ENCODE measurements around the gene MIA. TPM values are rescaled to one million over a fixed set of nuclear protein-coding genes. Genes with fewer than 3 reads are reported as not detected.
"Not testable (repeated sequence)": the region's sequence is repeated elsewhere in the genome, so short reads cannot be mapped to it uniquely, and the experiment has no call there.

The MIA gene
- total and polyA plus RNA-seq, 2 experiments from 2014 or later, result not detected

- in situ Hi-C loops (cut with MboI), result no loop called here
- H3K4me2 ChIP-seq (ENCODE audit: unreplicated experiment), result no peak overlapping the region
- DNase-seq, result no peak
- H3K4me1 ChIP-seq (ENCODE audit: insufficient read depth), result peaks cover 5% of the 10 kb centered on the region
- no peaks in the 10 kb centered on the region for H3K27me3 ChIP-seq (replicated peaks; ENCODE audit: insufficient read depth)
- H3K79me2 ChIP-seq (ENCODE audit: insufficient read depth), result peaks cover 23% of the 10 kb centered on the region
- no peaks in the 10 kb centered on the region; the same call in 1 of the 2 replicates for H3F3A ChIP-seq (ENCODE audit: insufficient read depth)
- H4K20me1 ChIP-seq (ENCODE audit: insufficient read depth), result no peaks in the 10 kb centered on the region
- no peaks in the 10 kb centered on the region for H3K36me3 ChIP-seq (ENCODE audit: low read depth)
- TF ChIP-seq EZH2phosphoT487 (IDR thresholded peaks at IDR 0.05; ENCODE audit: insufficient read depth, low read depth) (no peak), EZH2 (IDR thresholded peaks at IDR 0.05; ENCODE audit: insufficient read depth, poor library complexity, severe bottlenecking) (no peak)
- no peaks in the 10 kb centered on the region for H3K9me2 ChIP-seq (ENCODE audit: insufficient read depth)
- H3K4me3 ChIP-seq, result no peak overlapping the region
- 49 to 58% methylated on average over 3 to 4 of the region's 4 CpGs for WGBS, 2 experiments (ENCODE audit: low coverage in 1 of 2, low lambda C conversion rate in 2 of 2, missing lambda C conversion rate in 2 of 2)
- H3K9me3 ChIP-seq (ENCODE audit: low read depth), result no peaks in the 10 kb centered on the region
- no peak overlapping the region for H2AFZ ChIP-seq
- H3K27ac ChIP-seq, result no peak overlapping the region
- H3K9ac ChIP-seq, result no peak overlapping the region
These were observed 37.9 kb downstream of the MIA start for GRCh38 chr19:40813182-40813581.

DNA sequence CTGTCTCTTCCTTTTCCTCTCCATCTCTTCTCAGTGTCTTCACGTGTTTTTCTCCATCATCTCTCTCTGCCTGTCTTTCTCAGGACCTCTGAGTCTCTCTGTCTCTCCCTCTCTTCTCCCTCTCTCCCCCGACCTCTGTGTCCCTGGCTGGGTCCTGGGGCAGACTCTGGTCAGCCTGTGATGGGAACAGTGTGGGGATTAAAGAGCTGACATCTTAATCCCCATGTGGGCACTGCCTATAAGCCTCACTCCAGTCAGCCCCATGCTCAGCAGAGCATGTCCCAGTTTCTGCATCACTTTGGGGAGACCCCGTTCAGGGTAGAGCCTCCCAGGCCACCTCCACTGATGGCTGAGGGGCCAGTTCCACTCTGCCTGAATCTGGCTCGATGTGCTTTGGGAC lies 39.9 kb downstream of the MIA start:
- no peaks in the 10 kb centered on the region for H3K9me3 ChIP-seq (ENCODE audit: low read depth)
- in situ Hi-C loops (cut with MboI), result no loop called here
- no peaks in the 10 kb centered on the region for H3K27me3 ChIP-seq (replicated peaks; ENCODE audit: insufficient read depth)
- no peaks in the 10 kb centered on the region for H3K36me3 ChIP-seq (ENCODE audit: low read depth)
- 65 to 69% methylated on average over 4 of the region's 4 CpGs for WGBS, 2 experiments (ENCODE audit: low coverage in 1 of 2, low lambda C conversion rate in 2 of 2, missing lambda C conversion rate in 2 of 2)
- no peaks in the 10 kb centered on the region for H4K20me1 ChIP-seq (ENCODE audit: insufficient read depth)
- H3K4me2 ChIP-seq (ENCODE audit: unreplicated experiment), result no peak overlapping the region
- no peak overlapping the region for H3K27ac ChIP-seq
- no peak overlapping the region for H3K9ac ChIP-seq
- H2AFZ ChIP-seq, result no peak overlapping the region
- no peak for DNase-seq
- H3K4me1 ChIP-seq (ENCODE audit: insufficient read depth), result peaks cover 5% of the 10 kb centered on the region
- H3K9me2 ChIP-seq (ENCODE audit: insufficient read depth), result no peaks in the 10 kb centered on the region
- H3K4me3 ChIP-seq, result no peak overlapping the region
- H3F3A ChIP-seq (ENCODE audit: insufficient read depth), result peaks cover 7% of the 10 kb centered on the region
- TF ChIP-seq EZH2phosphoT487 (IDR thresholded peaks at IDR 0.05; ENCODE audit: insufficient read depth, low read depth) (no peak), EZH2 (IDR thresholded peaks at IDR 0.05; ENCODE audit: insufficient read depth, poor library complexity, severe bottlenecking) (no peak)
- H3K79me2 ChIP-seq (ENCODE audit: insufficient read depth), result 0 out of 2 replicates have a peak, but pooled peaks cover 6% of the 10 kb centered on the region

- H3K9ac ChIP-seq; H3K4me1 ChIP-seq (ENCODE audit: insufficient read depth); H4K20me1 ChIP-seq (ENCODE audit: insufficient read depth); H3K9me3 ChIP-seq (ENCODE audit: low read depth); in situ Hi-C loops (cut with MboI); H3F3A ChIP-seq (ENCODE audit: insufficient read depth); H3K27me3 ChIP-seq (replicated peaks; ENCODE audit: insufficient read depth); H2AFZ ChIP-seq; H3K9me2 ChIP-seq (ENCODE audit: insufficient read depth); H3K79me2 ChIP-seq (ENCODE audit: insufficient read depth); H3K27ac ChIP-seq; H3K36me3 ChIP-seq (ENCODE audit: low read depth): not testable (repeated sequence)
- WGBS, 2 experiments (ENCODE audit: low coverage in 1 of 2, low lambda C conversion rate in 2 of 2, missing lambda C conversion rate in 2 of 2), result 30 to 35% methylated on average over 23 to 35 of the region's 36 CpGs
- DNase-seq, result peak; percentile 39
- H3K4me2 ChIP-seq (ENCODE audit: unreplicated experiment), result peak overlapping the region; percentile 68
- H3K4me3 ChIP-seq, result peak overlapping the region; percentile 46
These were observed 43.4 kb downstream of the MIA start for GRCh38 chr19:40818480-40819399.

GRCh38 chr19:40819479-40820234 lies 44.3 kb downstream of the MIA start:
- H3K9me3 ChIP-seq (ENCODE audit: low read depth); H3K79me2 ChIP-seq (ENCODE audit: insufficient read depth); H3K4me3 ChIP-seq; H3K27ac ChIP-seq; in situ Hi-C loops (cut with MboI); H3K9me2 ChIP-seq (ENCODE audit: insufficient read depth); H3K4me1 ChIP-seq (ENCODE audit: insufficient read depth); H3K36me3 ChIP-seq (ENCODE audit: low read depth); H4K20me1 ChIP-seq (ENCODE audit: insufficient read depth); H2AFZ ChIP-seq; H3K4me2 ChIP-seq (ENCODE audit: unreplicated experiment); H3K27me3 ChIP-seq (replicated peaks; ENCODE audit: insufficient read depth); H3F3A ChIP-seq (ENCODE audit: insufficient read depth); H3K9ac ChIP-seq: not testable (repeated sequence)
- 34 to 35% methylated on average over 6 of the region's 6 CpGs for WGBS, 2 experiments (ENCODE audit: low coverage in 1 of 2, low lambda C conversion rate in 2 of 2, missing lambda C conversion rate in 2 of 2)
- DNase-seq, result peak; percentile 57

Data from GM23248 (cell line).